ENCODE measurements around the gene GCAT. TPM values are rescaled to one million over a fixed set of nuclear protein-coding genes. Genes with fewer than 3 reads are reported as not detected.

The GCAT gene
- total and polyA plus RNA-seq, 9 of the 15 experiments (the other 6 are each of a cell fraction or from before 2014, with no cell fraction given) = 1.9 to 69.9 (median 26.4) TPM

DNA sequence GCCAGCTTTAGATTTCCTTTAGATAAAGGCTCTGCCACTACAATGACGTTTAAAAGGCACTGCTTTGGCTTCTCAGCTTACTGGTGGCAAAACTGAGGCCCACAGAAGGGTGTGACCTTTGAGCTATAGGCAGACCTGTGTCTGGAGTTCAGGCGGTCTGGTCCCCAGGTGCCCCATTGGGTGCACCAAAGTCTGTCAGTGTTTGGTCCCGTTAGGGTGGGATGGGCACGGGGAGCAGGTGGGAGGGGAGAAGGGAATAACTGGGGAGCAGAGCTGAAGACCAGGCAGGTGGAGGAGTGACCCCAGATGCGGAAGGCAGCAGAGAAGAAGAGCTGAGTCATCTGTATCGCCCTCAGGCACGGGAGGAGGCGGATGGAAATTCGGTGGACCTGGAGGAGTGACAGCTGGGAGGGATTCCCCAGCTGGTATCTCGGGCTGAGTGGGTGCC is 45.3 kb upstream of the GCAT start (continued):
- TF ChIP-seq CBFA2T3 (IDR thresholded peaks at IDR 0.05) (peak; percentile 61), ZNF551 (CRISPR knock-in tag; IDR thresholded peaks at IDR 0.05) (no peak), KDM5B (IDR thresholded peaks at IDR 0.05; ENCODE audit: insufficient replicate concordance, low read depth, low read length) (no peak)

DNA sequence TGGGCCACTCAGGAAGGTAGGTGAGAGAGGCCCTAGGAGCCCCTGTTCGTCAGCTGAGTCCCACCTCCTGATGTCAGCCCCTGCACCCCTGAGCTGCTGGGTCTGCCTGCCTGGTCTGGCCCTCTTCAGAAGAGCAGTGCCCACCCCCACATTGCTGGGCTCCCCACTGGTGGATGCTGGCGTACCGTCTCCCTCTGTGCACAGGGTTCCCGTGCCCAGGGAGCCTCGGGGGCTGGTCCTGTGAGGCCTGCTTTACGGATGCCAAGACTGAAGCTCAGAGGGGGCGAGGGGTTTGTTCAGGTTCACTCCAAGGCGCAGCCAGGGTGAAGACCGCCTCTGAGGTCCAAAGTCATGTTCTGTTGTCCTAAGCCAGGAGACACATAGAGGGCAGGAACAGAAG is 44.7 kb upstream of the GCAT start:
- Histone ChIP-seq H3K9me3 (replicated peaks; ENCODE audit: control insufficient read depth, insufficient read depth, low read depth, low read length) (no peaks in the 10 kb centered on the region), H3K9me1 (ENCODE audit: control insufficient read depth, insufficient read depth, low read length) (no peaks in the 10 kb centered on the region), H3K4me2 (ENCODE audit: insufficient read depth, low read length) (no peak overlapping the region; the same call in 1 of the 2 replicates), H3K27ac (ENCODE audit: extremely low read depth, low read depth, low read length) (no peak overlapping the region), H3K4me1 (replicated peaks in 1 of 2; ENCODE audit: control insufficient read depth in 2 of 2, insufficient read depth in 2 of 2, low read length in 2 of 2) (peaks cover 17 to 38% of the 10 kb centered on the region in 2 experiments), H3K79me2 (ENCODE audit: control insufficient read depth, insufficient read depth, low read length) (no peaks in the 10 kb centered on the region), H3K9ac (ENCODE audit: insufficient read depth in 1 of 2, low read depth in 2 of 2, low read length in 2 of 2) (peak overlapping the region in 1 of 2 experiments; percentile 79; a peak in 2 of 4 replicates), H2AFZ (ENCODE audit: low read depth, low read length) (no peak overlapping the region), H4K20me1 (replicated peaks; ENCODE audit: control insufficient read depth, insufficient read depth, low read length) (no peaks in the 10 kb centered on the region), H3K36me3 (ENCODE audit: control insufficient read depth, insufficient read depth, low read length) (peaks cover 2% of the 10 kb centered on the region; the same call in 1 of the 3 replicates), H3K4me3 (no peak overlapping the region), H3K27me3 (ENCODE audit: control insufficient read depth in 2 of 2, insufficient read depth in 2 of 2, low read length in 2 of 2) (no peaks in the 10 kb centered on the region)
- 70% methylated on average over 2 of the region's 9 CpGs for WGBS (ENCODE audit: insufficient coverage, low coverage, missing lambda C conversion rate)
- DNase-seq (ENCODE audit: extremely low read depth in 1 of 4, low spot score in 3 of 4) (no peak), FAIRE-seq (no peak), ATAC-seq (no peak)
- ChIA-PET POLR2A (interaction anchor here (0.7 to 1.2 kb wide), 3 partner anchors 19 to 29 kb away, joined by 3 to 4 read pairs (median 3); no protein-coding TSS in a partner anchor), CTCF (ENCODE audit: low intra/inter-chr PET ratio) (no interaction called here)
- TF ChIP-seq NR3C1 (CRISPR knock-in tag; IDR thresholded peaks at IDR 0.05) (no peak), POLR2G (IDR thresholded peaks at IDR 0.05; ENCODE audit: low read depth, low read length) (0 out of 2 replicates have a peak, but pooled peaks have one; percentile 9), TAF7 (tag; IDR thresholded peaks at IDR 0.05) (no peak)
- intact Hi-C loops (cut with micrococcal nuclease) (no loop called here), in situ Hi-C loops (cut with MboI) (no loop called here)
- no TSS peak for BruUV-seq (replicated peaks)
